Inflammatory macrophage treated with lipopolysaccharide for 1 hour (primary cell): ENCODE data around the gene KIAA1755.

Experiments used
- DNase-seq, 2 donors: peaks; one replicate each; pipeline ENCODE4 v3.0.0-alpha.2; 2020 to 2022

The KIAA1755 gene

DNA sequence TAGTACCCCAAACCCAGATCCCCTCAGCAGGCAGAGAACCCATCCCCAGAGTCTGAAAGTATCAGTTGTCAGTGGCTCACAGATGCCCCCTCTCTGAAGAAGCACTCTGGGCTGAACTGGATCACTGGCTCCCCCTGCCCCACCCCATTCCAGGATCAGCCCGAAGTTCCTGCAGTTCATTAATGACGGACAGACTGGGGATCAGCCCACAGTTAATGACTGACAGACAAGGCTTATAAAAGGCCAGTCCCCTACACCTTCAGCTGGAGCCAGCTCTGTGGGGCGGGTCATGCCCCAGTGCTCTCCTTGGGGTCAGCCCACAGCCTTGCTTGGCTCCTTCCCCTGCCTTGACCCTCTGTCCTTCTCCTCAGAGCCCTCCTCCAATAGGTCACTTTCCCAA lies 21.7 kb downstream of the KIAA1755 start:
- DNase-seq = no peak

- no peak for DNase-seq
These were observed 23.2 kb downstream of the KIAA1755 start for GRCh38 chr20:38237381-38237780.

GRCh38 chr20:38231531-38232121 lies 28.9 kb downstream of the KIAA1755 start:
- DNase-seq = peak; percentile 41 to 72

- DNase-seq = no peak
These were observed 29.5 kb downstream of the KIAA1755 start for GRCh38 chr20:38230957-38231526.

GRCh38 chr20:38230253-38230551 lies 30.3 kb downstream of the KIAA1755 start:
- no peak for DNase-seq

DNA sequence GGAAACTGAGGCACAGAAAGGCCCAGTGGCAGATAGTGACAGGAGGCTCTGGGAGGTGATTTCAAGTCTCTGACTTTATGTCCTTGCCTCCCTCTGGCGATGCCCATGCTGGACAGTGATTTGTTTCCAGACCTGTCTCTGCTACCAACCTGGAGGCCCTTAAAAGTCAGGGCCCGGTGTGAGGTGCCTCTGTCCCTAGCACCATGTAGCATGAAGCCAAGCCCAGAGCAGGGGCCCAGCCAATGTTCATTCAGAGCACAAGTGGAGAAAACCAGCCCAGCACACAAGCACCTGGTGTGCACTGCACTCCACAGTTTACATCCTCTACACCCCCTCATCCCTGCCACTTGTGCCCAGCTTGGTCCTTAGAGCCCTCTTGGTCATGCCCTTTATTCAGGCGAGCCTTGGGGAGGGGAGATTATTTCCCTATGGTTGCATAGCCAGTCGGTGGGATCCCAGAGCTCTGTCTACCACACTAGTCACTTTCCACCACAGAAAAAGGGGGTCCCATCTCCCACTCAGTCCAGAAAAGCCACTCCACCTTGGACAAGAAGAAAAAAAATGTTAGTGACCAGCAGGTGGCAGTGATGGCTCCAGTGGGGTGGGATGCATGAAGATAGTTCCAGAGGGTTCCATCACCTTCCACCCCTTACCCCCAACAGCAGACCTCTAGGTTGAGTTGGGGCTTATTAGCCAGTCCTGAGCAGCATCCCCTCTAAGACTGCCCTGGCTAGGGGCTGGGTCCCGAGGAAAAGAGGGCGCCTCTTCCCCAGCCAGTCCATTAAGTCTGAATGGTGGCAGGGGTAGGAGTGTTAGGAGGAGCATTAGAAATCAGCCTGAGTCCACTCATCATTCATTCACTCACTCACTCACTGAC lies 30.9 kb downstream of the KIAA1755 start:
- peak in 1 of 2 donors; percentile 67 for DNase-seq

- no peak for DNase-seq
These were observed 32.1 kb downstream of the KIAA1755 start for GRCh38 chr20:38228436-38228835.

DNA sequence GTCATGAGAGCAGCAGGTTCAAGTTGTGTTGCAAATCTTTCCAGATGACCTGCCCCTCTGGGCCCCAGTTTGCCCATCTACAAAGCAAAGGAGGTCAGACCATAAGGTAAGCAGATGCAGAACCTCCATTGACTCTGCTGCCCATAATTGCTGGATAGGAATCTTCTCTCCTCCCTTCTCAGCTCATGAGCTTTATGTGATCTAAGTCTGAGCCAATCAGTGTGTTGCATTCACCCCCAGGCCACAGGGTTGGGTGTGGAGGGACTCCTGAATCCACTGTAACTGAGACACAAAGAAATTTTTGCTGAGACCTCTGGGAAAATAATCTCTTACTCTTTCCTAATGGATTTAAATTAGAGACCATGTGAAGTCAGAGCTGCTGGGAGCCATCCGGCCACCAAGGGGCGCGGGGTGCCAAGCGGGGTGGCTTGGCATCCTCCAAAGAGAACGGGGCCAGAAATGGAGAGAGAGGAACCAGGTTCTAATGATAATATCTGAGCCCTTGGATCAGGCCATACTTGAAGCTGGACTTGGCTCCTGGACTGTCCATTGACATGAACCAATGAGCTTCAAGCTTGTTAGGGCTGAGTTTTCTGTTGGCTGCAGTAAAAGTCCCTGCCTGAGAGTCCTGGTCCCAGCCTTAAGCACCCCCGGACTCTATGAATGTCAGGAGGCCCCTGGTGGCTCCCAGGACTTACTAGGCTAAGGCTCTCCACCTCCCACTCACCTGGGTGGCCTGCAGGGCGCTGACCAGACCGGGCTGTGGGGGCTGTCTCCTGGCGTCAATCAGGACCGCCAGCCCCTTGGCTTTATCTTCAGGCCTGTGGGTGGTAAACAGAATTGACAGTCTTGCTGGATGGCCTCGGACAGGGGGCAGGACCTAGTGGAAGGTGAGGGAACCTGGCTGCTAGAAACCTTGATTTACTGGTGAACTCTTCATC lies 32.8 kb downstream of the KIAA1755 start:
- no peak for DNase-seq

GRCh38 chr20:38226553-38226952 lies 34.0 kb downstream of the KIAA1755 start:
- DNase-seq = no peak

GRCh38 chr20:38225900-38226263 lies 34.7 kb downstream of the KIAA1755 start:
- no peak for DNase-seq

GRCh38 chr20:38225240-38225899 lies 35.2 kb downstream of the KIAA1755 start:
- DNase-seq = no peak

DNA sequence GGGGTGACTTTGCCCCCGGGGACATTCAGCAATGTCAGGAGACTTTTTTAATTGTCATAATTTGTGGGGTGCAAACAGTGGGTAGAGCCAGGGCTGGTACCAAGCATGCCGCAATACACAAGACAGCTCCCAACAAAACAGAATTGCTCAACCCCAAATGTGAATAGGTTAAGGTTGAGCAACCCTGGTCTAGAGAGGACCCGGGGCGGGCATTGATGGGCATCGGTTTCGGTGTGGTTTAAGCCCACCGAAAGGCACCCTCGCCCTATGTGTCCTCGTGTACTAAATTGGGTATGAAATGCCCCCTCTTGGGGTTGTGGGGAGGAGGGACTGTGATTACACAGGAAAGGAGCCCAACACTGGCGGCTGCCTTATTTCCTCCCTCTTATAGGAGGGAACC lies 36.0 kb downstream of the KIAA1755 start:
- peak in 1 of 2 donors; percentile 39 for DNase-seq

DNA sequence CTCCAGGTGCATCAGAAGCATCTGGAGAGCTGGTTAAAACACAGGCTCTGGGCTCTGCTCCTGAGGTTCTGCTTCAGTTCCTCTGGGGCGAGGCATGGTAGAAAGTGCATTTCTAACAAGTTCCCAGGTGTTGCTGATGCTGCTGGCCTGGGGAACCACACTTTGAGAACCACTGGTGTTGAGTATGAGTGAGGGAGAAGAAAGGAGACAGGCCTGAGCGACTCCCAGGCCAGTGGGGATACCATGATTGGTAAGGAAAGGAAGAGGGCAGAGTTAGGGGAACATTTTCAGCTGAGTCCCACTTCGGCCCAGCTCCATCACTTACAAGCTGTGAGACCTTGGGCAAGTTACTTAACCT lies 36.8 kb downstream of the KIAA1755 start:
- DNase-seq = no peak

DNA sequence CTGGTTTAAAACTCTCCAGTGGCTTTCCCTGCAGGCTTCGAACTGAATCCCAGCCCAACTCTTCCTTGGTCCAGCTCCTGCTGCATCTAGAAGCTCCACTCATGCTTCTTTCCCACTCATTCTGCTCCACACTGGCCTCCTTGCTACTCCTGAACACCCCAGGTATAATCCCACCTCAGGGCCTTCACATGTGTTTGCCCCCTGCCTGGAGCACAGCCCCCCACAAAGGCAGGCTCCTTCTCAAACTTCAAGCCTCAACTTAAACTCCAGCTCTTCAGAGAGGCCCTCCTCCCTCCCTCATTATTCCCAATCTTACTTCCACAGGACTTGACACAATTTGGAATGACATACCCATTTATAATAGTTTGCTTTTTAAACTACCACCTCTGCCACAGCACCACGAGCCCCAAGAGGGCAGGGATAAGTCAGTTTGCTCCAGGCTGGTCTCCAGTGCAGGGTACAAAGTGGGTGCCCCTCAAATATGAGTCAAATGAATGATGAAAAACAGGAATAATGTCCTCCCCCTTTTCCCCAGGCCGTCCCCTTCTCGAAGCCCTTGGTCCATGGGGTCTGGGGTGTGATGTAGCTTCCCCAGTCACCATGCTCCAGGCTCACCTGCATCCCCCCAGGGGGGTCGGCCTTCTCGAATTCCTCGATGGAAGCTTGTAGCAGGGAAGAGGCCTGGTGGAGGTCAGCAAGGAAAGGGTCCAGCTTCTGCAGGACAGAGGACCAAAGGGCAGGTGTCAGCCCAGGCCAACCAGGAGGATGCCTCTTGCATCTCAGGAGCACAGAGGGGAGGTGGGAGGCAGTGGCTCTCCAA lies 37.4 kb downstream of the KIAA1755 start:
- DNase-seq = no peak

GRCh38 chr20:38222231-38222922 lies 38.2 kb downstream of the KIAA1755 start:
- peak; percentile 50 to 94 for DNase-seq

DNA sequence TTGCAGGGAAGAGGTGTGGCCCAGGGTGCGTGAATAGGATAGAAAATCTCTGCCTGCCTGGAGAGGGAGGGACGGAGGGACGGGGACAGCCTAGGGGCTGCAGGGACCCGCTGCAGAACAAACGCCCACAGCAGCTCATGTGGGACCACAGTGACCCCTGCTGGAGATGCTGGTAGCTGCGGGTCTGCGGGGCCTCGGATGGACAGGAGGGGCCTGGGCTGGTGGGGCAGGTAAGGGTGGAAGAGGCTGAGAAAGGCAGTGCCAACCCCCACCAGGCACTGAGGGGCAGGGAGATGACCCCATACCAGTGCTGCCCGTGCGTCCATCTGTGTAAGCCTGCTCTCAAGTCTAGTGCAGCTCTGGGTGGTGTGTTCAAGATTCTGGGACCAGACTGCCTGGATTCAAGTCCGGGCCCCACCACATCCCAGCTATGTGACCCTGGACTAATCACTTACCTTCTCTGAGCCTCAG lies 39.4 kb downstream of the KIAA1755 start:
- peak in 1 of 2 donors; percentile 86 for DNase-seq

- no peak for DNase-seq
These were observed 39.9 kb downstream of the KIAA1755 start for GRCh38 chr20:38220587-38221118.

- no peak for DNase-seq
These were observed 41.3 kb downstream of the KIAA1755 start for GRCh38 chr20:38219006-38219950.

DNA sequence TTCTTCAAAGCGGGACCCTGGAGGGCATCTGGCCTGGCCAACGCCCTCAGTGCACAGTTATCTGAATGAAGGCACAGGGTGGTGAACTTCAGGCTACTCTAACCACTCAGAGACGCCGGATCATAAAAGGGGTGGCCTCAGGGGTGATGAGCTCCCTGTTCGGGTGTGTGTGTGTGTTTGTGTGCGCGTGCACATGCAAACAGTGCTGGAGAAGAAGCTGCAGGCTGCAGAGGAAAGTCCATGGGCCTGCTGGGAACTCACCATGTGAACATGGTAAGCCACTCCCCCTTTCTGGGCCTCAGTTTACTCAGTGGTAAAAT lies 42.0 kb downstream of the KIAA1755 start:
- no peak for DNase-seq
